NT2/D1 (cell line): ENCODE results near the gene RTL10.

Experiments
- DNase-seq: peaks from one replicate; pipeline ENCODE4 v3.0.0-alpha.2; 2011; ENCODE audit warnings: low read depth, low spot score
- H3K27me3 ChIP-seq: 2 replicates; pipeline ENCODE4 v1.6.0; 2011; ENCODE audit warnings: mild to moderate bottlenecking; ENCODE audit not compliant: insufficient read length, insufficient read depth
- H3K36me3 ChIP-seq: 2 replicates; pipeline ENCODE4 v1.6.1; 2011; ENCODE audit warnings: mild to moderate bottlenecking, low read length, mixed read lengths; ENCODE audit not compliant: insufficient read depth, insufficient read length
- H3K4me1 ChIP-seq: 2 replicates; pipeline ENCODE4 v1.5.1; 2011; ENCODE audit not compliant: insufficient read depth, insufficient read length
- H3K4me3 ChIP-seq: 2 replicates; pipeline ENCODE4 v1.5.1; 2011; ENCODE audit warnings: low read depth; ENCODE audit not compliant: insufficient read length
- H3K9ac ChIP-seq: 2 replicates; pipeline ENCODE4 v1.6.0; 2011; ENCODE audit warnings: low read depth; ENCODE audit not compliant: insufficient read length
- H3K9me3 ChIP-seq: 2 replicates; pipeline ENCODE4 v1.5.1; 2011; ENCODE audit warnings: mild to moderate bottlenecking, low read length; ENCODE audit not compliant: insufficient read depth
- SUZ12 ChIP-seq: IDR thresholded peaks from 2 replicates; pipeline ENCODE4 v1.6.1; 2011; ENCODE audit not compliant: insufficient read length, insufficient read depth; ENCODE audit errors: extremely low read depth
- YY1 ChIP-seq: IDR thresholded peaks from 2 replicates; pipeline ENCODE4 v1.6.1; 2011; ENCODE audit not compliant: insufficient read length, insufficient read depth
- ZNF274 ChIP-seq: IDR thresholded peaks from 2 replicates; pipeline ENCODE4 v1.6.1; 2011; ENCODE audit warnings: mild to moderate bottlenecking, low read depth, low read length

RTL10 gene

DNA sequence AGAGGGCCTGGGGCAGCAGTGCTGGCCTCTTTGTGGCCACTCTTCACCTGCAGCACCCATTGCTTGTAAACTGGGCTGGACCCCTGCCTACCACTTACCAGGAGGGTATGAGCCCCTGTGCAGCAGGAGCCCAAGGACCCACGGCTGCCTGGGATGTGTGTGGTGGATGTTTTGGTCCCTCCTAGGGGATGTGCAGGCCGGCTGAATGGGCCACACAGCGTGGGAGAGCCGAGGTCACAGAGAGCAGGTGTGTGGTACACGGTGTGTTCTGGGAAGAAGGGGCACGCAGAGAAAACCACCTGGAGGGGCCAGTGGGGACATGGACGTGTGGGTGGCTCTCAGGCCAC, 19.3 kb upstream of the RTL10 start:
- H3K4me1 ChIP-seq, result peaks cover 9% of the 10 kb centered on the region
- H3K27me3 ChIP-seq, result no peaks in the 10 kb centered on the region
- H3K36me3 ChIP-seq, result peaks cover 38% of the 10 kb centered on the region
- no peak for DNase-seq
- no peak overlapping the region for H3K4me3 ChIP-seq
- no peaks in the 10 kb centered on the region for H3K9me3 ChIP-seq
- no peak overlapping the region for H3K9ac ChIP-seq
- TF ChIP-seq ZNF274 (no peak), YY1 (no peak), SUZ12 (no peak)

DNA sequence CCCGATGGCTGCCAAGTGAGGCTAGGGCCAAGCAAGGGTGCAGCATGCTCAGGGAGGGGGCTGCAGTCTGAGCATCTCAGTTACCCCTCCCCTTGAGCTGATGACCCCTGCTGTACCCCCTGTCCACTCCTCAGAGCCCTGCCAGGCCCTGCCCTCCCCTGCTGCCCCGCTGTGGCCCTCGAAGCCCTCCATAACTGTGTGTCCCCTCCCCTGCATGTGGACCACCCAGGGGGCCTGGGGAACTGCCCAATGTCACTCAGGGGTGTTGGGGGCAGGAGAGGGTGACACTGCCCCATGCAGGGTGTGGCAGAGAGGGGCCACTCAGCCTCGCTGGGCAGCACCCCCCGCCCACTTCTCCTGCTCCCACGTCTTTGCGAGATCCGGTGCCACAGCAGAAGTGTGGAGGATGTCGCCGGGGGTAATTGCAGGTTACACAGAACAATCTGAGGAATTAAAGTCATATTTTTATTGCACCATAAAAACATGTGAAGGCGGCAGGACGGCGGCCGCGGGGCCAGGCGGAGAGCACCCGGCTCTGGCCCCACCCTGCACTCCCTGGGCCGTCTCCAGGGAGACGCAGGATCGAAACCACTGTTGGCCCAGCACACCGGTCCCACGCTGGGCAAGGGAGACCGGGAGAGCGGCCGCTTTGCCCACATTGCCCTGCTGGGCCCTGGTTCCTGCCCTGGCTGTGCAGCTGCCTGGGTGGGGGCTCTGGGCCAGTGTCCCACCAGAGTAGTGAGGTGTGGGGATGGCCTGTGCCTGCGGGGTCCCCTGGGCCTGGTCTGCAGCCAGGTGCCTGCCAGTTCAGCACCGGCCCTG, 18.7 kb upstream of the RTL10 start:
- DNase-seq, result no peak
- H3K4me1 ChIP-seq, result peaks cover 9% of the 10 kb centered on the region
- H3K27me3 ChIP-seq, result no peaks in the 10 kb centered on the region
- H3K4me3 ChIP-seq, result no peak overlapping the region
- H3K36me3 ChIP-seq, result peaks cover 33% of the 10 kb centered on the region
- TF ChIP-seq SUZ12 (no peak), ZNF274 (no peak), YY1 (no peak)
- H3K9ac ChIP-seq, result no peak overlapping the region
- no peaks in the 10 kb centered on the region for H3K9me3 ChIP-seq

DNA sequence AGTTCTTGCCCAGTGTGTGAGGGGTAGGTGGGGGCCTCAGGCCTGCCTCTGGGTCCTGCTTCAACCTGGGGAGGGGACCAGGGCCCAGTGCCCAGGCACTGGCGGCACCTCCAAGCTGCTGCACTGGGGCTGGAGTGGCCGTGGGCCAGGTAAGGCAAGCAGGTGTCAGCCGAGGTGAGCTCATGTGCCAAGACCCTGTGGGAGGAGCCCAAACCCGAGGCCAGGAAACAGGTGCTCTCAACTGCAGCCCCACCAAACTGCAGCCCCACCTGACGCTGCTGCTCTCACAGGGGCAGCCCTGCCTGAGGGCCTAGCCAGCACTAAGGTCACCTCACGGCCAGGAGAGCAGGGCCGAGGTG, 18.1 kb upstream of the RTL10 start:
- no peak overlapping the region for H3K4me3 ChIP-seq
- no peaks in the 10 kb centered on the region for H3K27me3 ChIP-seq
- H3K4me1 ChIP-seq, result peaks cover 6% of the 10 kb centered on the region
- no peak overlapping the region for H3K9ac ChIP-seq
- TF ChIP-seq ZNF274 (no peak), YY1 (no peak), SUZ12 (no peak)
- DNase-seq, result no peak
- no peaks in the 10 kb centered on the region for H3K9me3 ChIP-seq
- peaks cover 27% of the 10 kb centered on the region for H3K36me3 ChIP-seq

GRCh38 chr22:19871845-19872778, 17.4 kb upstream of the RTL10 start:
- Histone ChIP-seq H3K9ac (no peak overlapping the region), H3K27me3 (no peaks in the 10 kb centered on the region), H3K36me3 (peaks cover 20% of the 10 kb centered on the region), H3K4me1 (peaks cover 6% of the 10 kb centered on the region), H3K9me3 (no peaks in the 10 kb centered on the region), H3K4me3 (no peak overlapping the region)
- no peak for DNase-seq
- no peak for TF ChIP-seq YY1
- no peak for TF ChIP-seq SUZ12
- no peak for TF ChIP-seq ZNF274

DNA sequence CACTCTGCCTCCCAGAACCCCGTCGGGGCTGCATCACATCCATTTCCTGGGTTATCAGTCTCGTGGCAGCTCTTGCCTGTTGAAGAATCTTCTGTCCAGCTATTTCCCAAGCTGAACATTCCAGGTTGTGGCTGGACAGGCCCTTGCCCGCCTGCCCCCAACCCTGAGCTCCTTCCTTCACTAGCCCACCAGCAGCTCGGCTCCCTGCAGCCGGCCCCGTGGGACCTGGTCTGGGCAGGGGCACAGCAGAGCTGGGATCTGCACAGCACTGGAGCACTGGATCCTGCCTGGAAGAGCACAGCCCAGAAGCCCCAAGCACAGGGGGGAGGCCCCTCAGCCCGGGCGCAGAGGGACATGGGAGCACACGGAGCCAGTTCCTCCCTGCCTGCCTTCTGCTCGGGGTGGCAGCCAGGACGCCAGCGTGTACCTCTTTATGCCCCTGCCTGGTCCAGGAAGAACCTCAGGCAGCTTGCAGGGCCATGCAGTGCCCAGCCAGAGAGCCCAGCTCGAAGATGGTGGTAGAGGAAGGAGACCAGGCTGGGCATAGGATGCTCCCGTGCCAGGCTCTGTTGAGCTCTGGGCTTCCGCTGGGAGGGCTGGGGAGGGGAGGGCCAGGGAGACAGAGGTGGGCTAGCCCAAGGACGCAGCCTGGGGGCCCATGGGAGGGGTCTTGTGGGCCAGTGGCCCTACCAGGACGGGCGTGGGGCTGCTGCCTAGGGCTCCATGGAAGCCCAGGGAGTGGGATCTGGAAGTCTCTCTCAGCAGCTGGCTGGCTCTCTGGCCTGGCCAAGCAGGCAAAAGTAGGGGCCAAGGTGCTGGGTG, 16.6 kb upstream of the RTL10 start:
- no peaks in the 10 kb centered on the region for H3K27me3 ChIP-seq
- H3K9ac ChIP-seq, result no peak overlapping the region
- peaks cover 6% of the 10 kb centered on the region for H3K4me1 ChIP-seq
- H3K9me3 ChIP-seq, result no peaks in the 10 kb centered on the region
- H3K4me3 ChIP-seq, result no peak overlapping the region
- TF ChIP-seq ZNF274 (no peak), SUZ12 (no peak), YY1 (no peak)
- DNase-seq, result no peak
- peaks cover 14% of the 10 kb centered on the region for H3K36me3 ChIP-seq

DNA sequence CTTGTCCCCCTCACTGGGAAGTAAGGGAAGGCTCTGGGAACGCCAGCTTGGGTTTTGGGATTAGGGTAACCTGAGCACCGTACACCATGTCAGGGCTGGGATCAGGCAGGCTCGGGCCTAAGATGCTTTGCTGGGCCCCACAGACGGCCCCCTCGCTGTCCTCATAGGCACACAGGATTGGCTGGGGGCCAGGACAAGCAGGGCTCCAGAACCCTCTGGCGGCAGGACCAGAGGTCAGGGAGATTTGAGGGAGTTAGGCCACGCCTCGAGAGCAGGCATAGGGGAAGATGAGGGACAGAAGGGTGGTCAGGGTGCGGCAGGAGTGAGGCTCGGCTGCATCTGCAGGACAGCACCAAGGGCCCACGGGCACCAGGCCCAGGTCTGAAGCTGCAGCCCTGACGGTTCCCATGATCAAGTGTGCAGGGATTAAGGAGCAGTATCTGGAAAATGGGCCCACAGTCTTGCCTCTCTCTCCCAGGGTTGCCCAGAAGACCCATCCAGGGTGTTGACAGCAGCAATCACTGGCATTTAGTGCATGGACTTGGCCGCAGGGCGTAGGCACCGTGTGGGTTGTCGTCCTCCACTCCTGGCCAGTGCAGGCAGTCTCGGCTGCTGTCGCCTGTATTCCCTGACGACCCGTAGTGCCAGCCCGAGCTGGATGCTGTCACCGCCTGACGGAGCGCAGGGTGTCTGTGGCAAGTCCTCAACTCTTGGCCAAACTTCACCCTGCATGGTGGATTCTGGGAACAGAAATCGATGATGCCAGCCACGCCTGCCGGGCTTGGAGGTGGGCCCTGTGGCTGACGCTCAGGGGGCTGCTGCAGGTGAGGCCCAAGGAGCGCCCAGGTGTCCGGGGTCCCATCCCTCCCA, 15.7 kb upstream of the RTL10 start:
- H3K4me1 ChIP-seq, result peaks cover 6% of the 10 kb centered on the region
- DNase-seq, result no peak
- H3K9me3 ChIP-seq, result no peaks in the 10 kb centered on the region
- peaks cover 14% of the 10 kb centered on the region for H3K36me3 ChIP-seq
- no peaks in the 10 kb centered on the region for H3K27me3 ChIP-seq
- peak overlapping the region; percentile 1 for H3K9ac ChIP-seq
- TF ChIP-seq ZNF274 (no peak), SUZ12 (no peak), YY1 (no peak)
- no peak overlapping the region for H3K4me3 ChIP-seq
